Activated CD4-positive, alpha-beta memory T cell treated with anti-CD3 and anti-CD28 coated beads for 36 hours (primary cell): ENCODE measurements around the gene L3MBTL1. TPM values are rescaled to one million over a fixed set of nuclear protein-coding genes. Genes with fewer than 3 reads are reported as not detected.
A peak's percentile ranks its signal among the peaks of the same experiment; 100 is the strongest.

Source experiments
- CTCF ChIA-PET: fragments of 350-600 bp; sonication (Branson Sonifier 250); formaldehyde crosslinking; loops from one replicate; lab custom pipeline; 2021; ENCODE audit warnings: antibody characterized with exemption, inconsistent platforms; lab: Charles Lee
- POLR2A ChIA-PET: fragments of 350-600 bp; sonication (Branson Sonifier 250); formaldehyde crosslinking; loops from one replicate; lab custom pipeline; 2021; ENCODE audit warnings: antibody characterized with exemption; lab: Charles Lee
- DNase-seq: peaks from one replicate; pipeline ENCODE4 v3.0.0-alpha.2; 2020
- H3K27ac Mint-ChIP-seq: one replicate; pipeline ENCODE4 v1.8.0; 2021; ENCODE audit warnings: mixed read lengths
- H3K27me3 Mint-ChIP-seq: one replicate; pipeline ENCODE4 v1.8.0; 2021; ENCODE audit warnings: mixed read lengths
- H3K36me3 Mint-ChIP-seq: one replicate; pipeline ENCODE4 v1.8.0; 2021; ENCODE audit warnings: mixed read lengths
- H3K4me1 Mint-ChIP-seq: one replicate; pipeline ENCODE4 v1.8.0; 2021; ENCODE audit warnings: low read depth, mixed read lengths
- H3K4me3 Mint-ChIP-seq: one replicate; pipeline ENCODE4 v1.8.0; 2021; ENCODE audit warnings: mild to moderate bottlenecking, mixed read lengths
- H3K9me3 Mint-ChIP-seq: one replicate; pipeline ENCODE4 v1.8.0; 2021; ENCODE audit warnings: mixed read lengths
- intact Hi-C: fragments of 100-400 bp; cut with micrococcal nuclease; formaldehyde crosslinking; loops from one replicate; pipeline ENCODE4 v1.15.1; 2023
- total RNA-seq, 2 experiments: library from RNA; stranded (reverse); gene quantifications; one replicate each; pipeline ENCODE4 v1.2.3, GENCODE V29; 2021

L3MBTL1 gene
- 1 to 10 TPM; 6.5 to 7.7 TPM for total RNA-seq

- H3K4me1 Mint-ChIP-seq = peaks cover 4% of the 10 kb centered on the region
- H3K4me3 Mint-ChIP-seq = peak within 1 kb of the TSS; percentile 63
- H3K36me3 Mint-ChIP-seq = no peaks in the 10 kb centered on the region
- intact Hi-C loops = no loop called here
- ChIA-PET POLR2A (interaction anchor here (1.0 kb wide), 2 partner anchors 50 kb away, joined by 3 to 4 read pairs; partner anchors contain the start of gene SRSF6), CTCF (no interaction called here)
- peak; percentile 21 for DNase-seq
- H3K27me3 Mint-ChIP-seq = peaks cover 35% of the 10 kb centered on the region
- no peak within 1 kb of the TSS for H3K27ac Mint-ChIP-seq
- no peaks in the 10 kb centered on the region for H3K9me3 Mint-ChIP-seq
Measured at GRCh38 chr20:43507150-43508080, at the start of gene L3MBTL1. Gene L3MBTL1, plus strand, starts transcription at chr20:43507697. Its CDS starts 5,807 bp downstream, at chr20:43513504.

- Mint-ChIP-seq H3K27me3 (peaks cover 5% of the 10 kb centered on the region), H3K36me3 (peaks cover 45% of the 10 kb centered on the region), H3K4me1 (peaks cover 47% of the 10 kb centered on the region), H3K9me3 (no peaks in the 10 kb centered on the region), H3K4me3 (peak overlapping the region; percentile 90), H3K27ac (peak overlapping the region; percentile 100)
- ChIA-PET CTCF (interaction anchor here (2.3 kb wide), 1 partner anchor 9 kb away, joined by 8 read pairs; no protein-coding TSS in a partner anchor), POLR2A (interaction anchor here (0.9 to 2.0 kb wide), 5 partner anchors 15 to 133 kb away, joined by 4 to 11 read pairs (median 4); partner anchors contain the start of genes IFT52 and L3MBTL1)
- no peak for DNase-seq
- intact Hi-C loops = loop anchor here (1.0 to 5.0 kb wide), 4 partner anchors 278 to 1064 kb away; partner anchors contain the start of genes OSER1 and SERINC3
Measured at GRCh38 chr20:43458422-43458924, 49.0 kb upstream of the L3MBTL1 start.

DNA sequence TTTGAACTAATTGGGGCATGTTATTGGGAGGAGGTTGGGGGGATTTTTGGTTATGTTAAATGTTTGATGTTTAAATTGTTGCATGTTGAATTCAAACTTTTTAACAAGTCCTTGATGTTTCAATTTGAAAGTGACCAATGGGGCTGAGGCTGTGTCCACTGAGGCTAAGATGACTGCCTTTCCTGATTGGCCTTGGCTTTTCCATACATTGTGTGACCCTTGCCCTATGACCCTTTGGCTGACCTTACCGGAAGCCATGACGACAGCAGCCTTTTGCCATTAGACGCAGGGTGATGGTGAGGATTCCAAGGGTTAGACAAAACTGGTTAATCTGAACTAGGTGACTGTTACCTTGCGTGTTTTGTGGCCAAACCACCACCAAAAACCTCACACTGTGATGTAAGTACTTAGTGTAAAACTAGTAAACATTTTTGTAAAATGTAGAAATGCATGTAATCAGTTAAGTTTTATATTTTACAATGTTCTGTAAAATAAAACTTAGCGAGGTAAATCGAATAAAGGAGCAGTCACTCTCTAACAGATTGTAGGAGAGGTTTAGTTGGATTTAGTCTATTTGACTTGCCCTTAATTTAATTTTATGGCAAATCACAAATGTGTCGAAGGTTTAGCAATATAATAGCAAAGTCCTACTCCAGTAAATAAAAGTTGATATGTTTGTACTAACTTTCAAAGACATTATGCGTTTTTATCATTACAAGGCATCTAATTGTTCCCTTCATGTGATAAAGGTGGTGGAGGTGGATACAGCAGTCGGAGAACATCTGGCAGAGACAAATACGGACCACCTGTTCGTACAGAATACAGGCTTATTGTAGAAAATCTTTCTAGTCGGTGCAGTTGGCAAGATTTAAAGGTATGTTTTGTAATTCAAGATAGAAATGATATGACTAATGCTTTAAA, 48.2 kb upstream of the L3MBTL1 start:
- peaks cover 51% of the 10 kb centered on the region for H3K4me1 Mint-ChIP-seq
- peak overlapping the region; percentile 76 for H3K4me3 Mint-ChIP-seq
- POLR2A ChIA-PET = no interaction called here

DNA sequence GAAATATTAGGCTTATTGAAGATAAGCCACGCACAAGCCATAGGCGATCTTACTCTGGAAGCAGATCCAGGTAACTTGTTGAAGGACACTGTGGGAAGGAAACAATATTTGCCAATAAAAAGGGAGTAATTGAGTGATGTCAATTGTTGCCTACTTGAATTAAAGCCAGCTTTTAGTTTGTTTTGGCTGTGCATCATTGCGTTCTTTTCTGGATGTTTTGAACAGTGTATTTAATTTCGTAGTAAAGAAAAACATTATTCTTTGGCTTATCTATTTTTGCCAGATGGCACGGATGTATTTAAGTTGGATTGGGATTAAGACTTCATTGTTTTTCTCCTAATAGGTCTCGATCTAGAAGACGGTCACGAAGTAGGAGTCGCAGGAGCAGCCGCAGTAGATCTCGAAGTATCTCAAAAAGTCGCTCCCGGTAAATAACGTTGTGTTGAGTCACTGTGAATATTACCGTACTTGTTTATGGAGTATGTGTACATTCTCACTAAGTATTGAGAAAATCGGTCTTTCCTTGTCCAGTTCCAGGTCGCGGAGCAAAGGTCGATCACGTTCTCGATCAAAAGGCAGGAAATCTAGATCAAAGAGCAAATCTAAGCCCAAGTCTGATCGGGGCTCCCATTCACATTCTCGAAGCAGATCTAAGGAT, 47.2 kb upstream of the L3MBTL1 start:
- Mint-ChIP-seq H3K9me3 (no peaks in the 10 kb centered on the region), H3K27ac (peak overlapping the region; percentile 42), H3K36me3 (peaks cover 58% of the 10 kb centered on the region), H3K4me3 (no peak overlapping the region), H3K4me1 (peaks cover 51% of the 10 kb centered on the region), H3K27me3 (peaks cover 2% of the 10 kb centered on the region)
- CTCF ChIA-PET = no interaction called here
- no peak for DNase-seq
- intact Hi-C loops = no loop called here
- POLR2A ChIA-PET = no interaction called here

More for the DNA sequence above, 48.2 kb upstream of the L3MBTL1 start:
- Mint-ChIP-seq H3K36me3 (peaks cover 52% of the 10 kb centered on the region), H3K27me3 (peaks cover 3% of the 10 kb centered on the region), H3K9me3 (no peaks in the 10 kb centered on the region), H3K27ac (peak overlapping the region; percentile 75)
- peak; percentile 61 for DNase-seq
- CTCF ChIA-PET = interaction anchor here (2.3 kb wide), 1 partner anchor 10 kb away, joined by 8 read pairs; no protein-coding TSS in a partner anchor
- intact Hi-C loops = loop anchor here (5.0 kb wide), 3 partner anchors 613 to 1063 kb away; partner anchors contain the start of genes OSER1 and SERINC3

DNA sequence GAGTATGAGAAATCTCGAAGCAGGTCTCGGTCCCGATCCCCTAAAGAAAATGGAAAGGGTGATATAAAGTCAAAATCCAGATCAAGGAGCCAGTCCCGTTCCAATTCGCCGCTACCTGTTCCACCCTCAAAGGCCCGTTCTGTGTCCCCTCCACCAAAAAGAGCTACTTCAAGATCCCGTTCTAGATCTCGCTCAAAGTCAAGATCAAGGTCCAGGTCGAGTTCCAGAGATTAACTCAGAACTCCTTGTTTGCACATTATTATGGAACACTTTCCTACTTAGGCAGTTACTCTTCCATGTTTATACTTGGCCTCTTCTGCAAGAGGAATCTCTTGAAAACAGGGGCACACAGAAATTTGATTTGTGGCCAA, 46.7 kb upstream of the L3MBTL1 start:
- peaks cover under 1% of the 10 kb centered on the region for H3K27me3 Mint-ChIP-seq
- intact Hi-C loops = no loop called here
- no peaks in the 10 kb centered on the region for H3K9me3 Mint-ChIP-seq
- H3K27ac Mint-ChIP-seq = no peak overlapping the region
- H3K36me3 Mint-ChIP-seq = peaks cover 61% of the 10 kb centered on the region
- DNase-seq = no peak
- H3K4me3 Mint-ChIP-seq = no peak overlapping the region
- POLR2A ChIA-PET = no interaction called here
- H3K4me1 Mint-ChIP-seq = peaks cover 51% of the 10 kb centered on the region
- CTCF ChIA-PET = no interaction called here

DNA sequence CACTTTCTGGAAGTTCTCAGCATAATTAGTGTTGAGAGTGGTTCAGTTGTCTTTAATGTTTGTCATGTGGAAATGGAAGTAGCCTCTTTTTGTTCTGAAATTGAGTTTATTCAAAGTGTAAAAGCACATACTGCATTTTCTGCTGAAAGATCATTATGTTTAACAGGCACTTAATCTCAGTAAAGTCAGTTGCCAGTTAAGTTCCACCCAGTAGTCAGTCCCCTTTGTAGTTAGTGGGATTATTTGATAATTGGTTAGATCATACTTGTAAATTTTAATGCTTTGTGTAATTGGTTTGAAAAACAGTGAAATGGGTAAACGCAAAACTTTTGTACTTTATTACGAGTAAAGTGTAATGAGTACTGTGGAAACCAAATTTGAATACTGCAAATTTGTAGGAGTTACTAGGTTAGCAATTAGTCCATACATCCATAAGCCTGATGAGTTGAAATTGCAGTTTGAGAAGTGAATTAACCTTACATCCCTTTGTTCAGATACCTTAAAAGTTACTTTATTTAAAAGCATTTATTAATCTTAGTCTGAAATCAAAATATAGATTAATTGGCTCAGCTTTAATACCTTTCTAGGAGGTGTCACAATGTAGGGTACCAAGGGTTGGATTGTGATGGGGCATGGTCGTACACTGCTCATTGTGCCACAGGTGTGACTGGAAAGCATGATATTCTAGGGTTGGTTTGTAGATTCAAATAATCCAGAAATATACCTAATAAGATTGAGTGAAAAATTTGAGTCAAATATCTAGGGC, 45.4 kb upstream of the L3MBTL1 start:
- peak overlapping the region; percentile 23 for H3K27ac Mint-ChIP-seq
- H3K9me3 Mint-ChIP-seq = no peaks in the 10 kb centered on the region
- ChIA-PET POLR2A (no interaction called here), CTCF (no interaction called here)
- H3K4me3 Mint-ChIP-seq = no peak overlapping the region
- no peak for DNase-seq
- H3K4me1 Mint-ChIP-seq = peaks cover 45% of the 10 kb centered on the region
- intact Hi-C loops = no loop called here
- peaks cover 70% of the 10 kb centered on the region for H3K36me3 Mint-ChIP-seq
- H3K27me3 Mint-ChIP-seq = no peaks in the 10 kb centered on the region

- ChIA-PET CTCF (no interaction called here), POLR2A (no interaction called here)
- no peak for DNase-seq
- no peak overlapping the region for H3K4me3 Mint-ChIP-seq
- intact Hi-C loops = no loop called here
- peaks cover 70% of the 10 kb centered on the region for H3K36me3 Mint-ChIP-seq
- H3K9me3 Mint-ChIP-seq = no peaks in the 10 kb centered on the region
- no peak overlapping the region for H3K27ac Mint-ChIP-seq
- H3K27me3 Mint-ChIP-seq = no peaks in the 10 kb centered on the region
- H3K4me1 Mint-ChIP-seq = peaks cover 45% of the 10 kb centered on the region
Measured at GRCh38 chr20:43462660-43463526, 44.6 kb upstream of the L3MBTL1 start.

- ChIA-PET POLR2A (no interaction called here), CTCF (interaction anchor here (0.6 kb wide), 1 partner anchor 50 kb away, joined by 3 read pairs; no protein-coding TSS in a partner anchor)
- Mint-ChIP-seq H3K4me1 (peaks cover 45% of the 10 kb centered on the region), H3K9me3 (no peaks in the 10 kb centered on the region), H3K4me3 (no peak overlapping the region), H3K27me3 (no peaks in the 10 kb centered on the region), H3K36me3 (peaks cover 70% of the 10 kb centered on the region), H3K27ac (no peak overlapping the region)
- no peak for DNase-seq
- intact Hi-C loops = no loop called here
Measured at GRCh38 chr20:43463527-43464218, 43.8 kb upstream of the L3MBTL1 start.

- no peaks in the 10 kb centered on the region for H3K9me3 Mint-ChIP-seq
- no peak overlapping the region for H3K27ac Mint-ChIP-seq
- ChIA-PET CTCF (interaction anchor here (0.6 kb wide), 1 partner anchor 50 kb away, joined by 3 read pairs; no protein-coding TSS in a partner anchor), POLR2A (no interaction called here)
- peaks cover 39% of the 10 kb centered on the region for H3K4me1 Mint-ChIP-seq
- no peaks in the 10 kb centered on the region for H3K27me3 Mint-ChIP-seq
- intact Hi-C loops = no loop called here
- peaks cover 65% of the 10 kb centered on the region for H3K36me3 Mint-ChIP-seq
- H3K4me3 Mint-ChIP-seq = no peak overlapping the region
- no peak for DNase-seq
Measured at GRCh38 chr20:43464219-43464790, 43.2 kb upstream of the L3MBTL1 start.
